Measurements from ENCODE around the gene GRIN2D. TPM values are rescaled to one million over a fixed set of nuclear protein-coding genes. Genes with fewer than 3 reads are reported as not detected.
"Not testable (repeated sequence)": the region's sequence is repeated elsewhere in the genome, so short reads cannot be mapped to it uniquely, and the experiment has no call there.

GRIN2D gene
- total RNA-seq, 1 experiment from 2014 or later, result not detected

DNA sequence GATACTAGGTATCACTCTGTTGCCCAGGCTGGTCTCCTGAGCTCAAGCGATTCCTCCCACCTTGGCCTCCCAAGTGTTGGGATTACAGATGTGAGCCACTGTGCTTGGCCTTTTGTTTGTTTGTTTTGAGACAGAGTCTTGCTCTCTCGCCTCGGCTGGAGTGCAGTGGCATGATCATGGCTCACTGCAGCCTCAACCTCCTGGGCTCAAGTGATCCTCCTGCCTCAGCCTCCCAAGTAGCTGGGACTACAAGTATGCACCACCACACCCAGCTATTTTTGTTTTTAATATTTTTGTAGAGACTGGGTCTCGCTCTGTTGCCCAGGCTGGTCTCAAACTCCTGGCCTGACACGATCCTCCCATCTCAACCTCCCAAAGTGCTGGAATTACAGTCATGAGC, 21.7 kb upstream of the GRIN2D start:
- DNase-seq (ENCODE audit: low spot score), result not testable (repeated sequence)

DNA sequence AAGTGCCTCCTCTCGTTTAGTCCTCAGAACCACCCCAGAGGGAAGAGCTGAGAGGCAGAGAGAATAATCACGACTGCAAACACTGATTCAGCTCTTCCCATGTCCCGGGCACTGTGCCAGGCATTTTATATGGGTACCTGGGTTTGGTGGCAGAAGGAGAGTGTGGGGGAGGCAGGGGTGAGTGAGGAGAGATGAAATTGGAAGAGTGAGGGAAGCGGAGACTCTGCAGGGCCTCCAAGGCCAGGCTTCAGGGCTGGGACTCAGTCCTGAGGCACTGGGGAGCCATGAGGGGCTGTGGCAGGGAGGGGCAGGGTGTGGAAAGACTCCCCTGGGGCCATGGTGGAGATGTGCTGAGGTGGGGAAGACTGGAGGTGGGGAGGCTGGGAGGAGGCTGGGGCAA, 20.6 kb upstream of the GRIN2D start:
- DNase-seq (ENCODE audit: low spot score), result peak; percentile 60

DNA sequence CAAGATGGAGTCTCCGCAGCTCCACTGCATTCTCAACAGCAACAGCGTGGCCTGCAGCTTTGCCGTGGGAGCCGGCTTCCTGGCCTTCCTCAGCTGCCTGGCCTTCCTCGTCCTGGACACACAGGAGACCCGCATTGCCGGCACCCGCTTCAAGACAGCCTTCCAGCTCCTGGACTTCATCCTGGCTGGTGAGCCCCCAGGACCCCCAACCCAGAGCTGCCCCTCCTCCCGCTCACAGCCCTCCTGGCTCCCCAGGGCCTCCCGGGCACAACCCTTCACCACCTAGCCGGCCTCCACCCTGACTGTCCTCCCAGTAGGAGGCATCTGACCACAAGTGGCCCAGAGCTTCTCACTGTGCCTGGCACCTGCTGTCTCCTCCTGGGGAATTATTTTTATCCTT, 19.9 kb upstream of the GRIN2D start:
- DNase-seq (ENCODE audit: low spot score), result no peak

DNA sequence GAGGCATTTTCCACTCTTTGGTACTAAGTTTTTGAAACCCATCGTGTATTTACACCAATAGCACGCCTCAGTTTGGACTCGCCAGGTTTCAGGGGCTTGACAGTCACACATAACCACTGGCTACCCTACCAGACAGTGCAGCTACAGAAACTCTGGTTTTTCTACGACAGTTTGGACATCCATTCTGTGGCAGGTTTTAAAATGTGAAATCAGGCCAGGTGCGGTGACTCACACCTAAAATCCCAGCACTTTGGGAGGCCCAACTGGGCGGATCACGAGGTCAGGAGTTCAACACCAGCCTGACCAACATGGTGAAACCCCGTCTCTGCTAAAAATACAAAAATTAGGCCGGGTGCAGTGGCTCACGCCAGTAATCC, 15.3 kb upstream of the GRIN2D start:
- no peak for DNase-seq (ENCODE audit: low spot score)

DNA sequence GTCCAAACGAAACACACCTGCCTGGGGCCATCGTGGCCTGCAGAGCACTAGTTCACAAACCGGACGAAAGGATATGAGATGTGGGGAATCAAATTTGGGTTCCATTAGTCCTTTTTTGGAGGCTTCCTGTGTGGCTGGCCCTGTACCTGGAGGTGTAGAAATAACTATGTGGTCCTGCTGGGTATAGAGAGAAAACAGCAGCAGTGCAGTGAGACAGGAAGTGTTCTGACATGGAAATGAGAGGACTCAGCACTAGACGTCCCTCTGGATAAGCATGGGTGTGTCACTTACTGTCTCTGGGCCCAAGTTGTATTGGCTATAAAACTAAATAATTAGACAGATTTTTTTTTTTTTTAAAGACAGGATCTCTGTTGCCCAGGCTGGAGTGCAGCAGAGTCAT, 14.4 kb upstream of the GRIN2D start:
- no peak for DNase-seq (ENCODE audit: low spot score)

DNA sequence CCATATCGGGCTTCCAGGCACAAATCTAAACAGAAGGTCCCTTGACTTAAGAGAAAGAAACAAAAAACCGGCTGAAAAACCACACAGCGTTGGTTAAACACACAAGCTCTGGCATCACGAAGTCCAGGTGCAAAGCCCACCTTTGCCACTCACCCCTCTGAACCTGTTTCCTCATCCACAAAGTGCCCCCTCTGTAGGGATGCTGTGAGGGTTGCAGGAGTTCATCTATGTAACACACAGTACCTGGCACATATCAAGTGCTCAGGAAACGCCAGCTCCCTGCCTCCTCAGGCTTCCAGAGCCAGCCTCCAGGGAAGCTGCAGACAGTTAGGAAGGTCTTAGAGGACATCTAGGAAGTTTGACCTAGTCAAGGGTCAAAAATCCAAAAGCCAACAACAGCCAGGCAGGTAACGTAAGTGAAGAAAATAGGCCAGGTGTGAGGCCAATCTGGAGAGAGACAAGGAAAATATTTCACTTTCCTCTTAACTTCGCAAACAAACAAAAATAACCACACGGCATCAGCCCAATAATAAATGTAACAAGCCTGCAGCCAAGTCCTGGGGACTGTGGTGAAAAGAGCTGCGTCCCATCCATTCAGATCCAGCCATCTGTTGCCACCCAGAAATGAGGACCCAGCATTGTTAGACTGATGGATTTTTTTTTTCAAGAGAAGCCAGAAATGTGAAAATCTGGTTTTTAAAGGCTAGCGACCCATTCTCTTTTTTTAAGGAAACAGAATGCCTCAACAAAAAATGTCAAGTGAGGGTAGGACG, 12.1 kb upstream of the GRIN2D start:
- DNase-seq (ENCODE audit: low spot score), result no peak

DNA sequence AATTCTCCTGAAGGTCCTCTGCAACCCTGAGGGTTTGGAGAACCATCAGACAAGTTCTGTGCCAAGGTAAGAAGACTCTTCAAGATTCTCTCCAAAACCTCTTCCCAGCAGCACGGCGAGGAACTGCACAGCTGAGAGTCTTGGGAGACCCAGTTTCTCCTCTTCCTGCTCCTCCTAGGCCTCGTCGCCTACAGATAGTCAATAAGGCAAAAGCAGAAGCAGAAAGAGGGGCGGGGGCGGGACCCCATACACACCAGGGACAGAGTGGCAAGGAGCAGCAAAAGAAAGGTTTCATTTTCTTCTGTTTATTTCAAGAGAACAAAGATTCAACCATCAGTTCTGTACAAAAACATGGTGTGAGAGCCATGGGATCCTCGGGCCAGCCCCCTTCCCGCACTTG, 11.2 kb upstream of the GRIN2D start:
- DNase-seq (ENCODE audit: low spot score), result no peak

DNA sequence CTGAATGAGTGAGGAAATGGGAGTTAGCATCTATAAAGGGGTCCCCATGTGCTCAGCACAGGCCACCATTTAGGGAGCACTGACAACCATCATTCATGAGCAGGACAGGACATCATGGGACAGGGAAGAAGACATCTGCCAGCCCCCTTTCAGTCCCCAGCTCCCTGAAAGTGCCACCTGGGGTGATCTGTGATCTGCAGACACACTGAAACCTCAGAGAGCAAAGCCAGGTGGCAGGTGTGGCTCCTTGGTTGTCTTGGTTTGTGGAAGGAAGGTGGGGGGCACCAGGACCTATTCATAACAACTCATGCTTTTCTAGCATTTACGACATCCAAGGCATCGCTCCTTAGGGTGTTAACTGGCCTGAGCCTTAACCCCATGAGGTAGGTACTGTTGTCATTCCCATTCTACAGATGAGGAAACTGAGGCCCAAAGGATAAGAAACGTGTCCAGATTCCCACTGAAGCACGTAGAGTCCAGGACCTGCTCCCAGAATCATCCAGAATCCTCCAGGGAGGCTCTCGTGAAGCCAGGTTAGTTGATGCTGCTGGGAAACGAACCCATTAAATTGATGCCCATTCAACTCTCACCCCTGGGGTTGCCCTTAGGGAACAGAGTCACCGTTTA, 7.9 kb upstream of the GRIN2D start:
- no peak for DNase-seq (ENCODE audit: low spot score)

DNA sequence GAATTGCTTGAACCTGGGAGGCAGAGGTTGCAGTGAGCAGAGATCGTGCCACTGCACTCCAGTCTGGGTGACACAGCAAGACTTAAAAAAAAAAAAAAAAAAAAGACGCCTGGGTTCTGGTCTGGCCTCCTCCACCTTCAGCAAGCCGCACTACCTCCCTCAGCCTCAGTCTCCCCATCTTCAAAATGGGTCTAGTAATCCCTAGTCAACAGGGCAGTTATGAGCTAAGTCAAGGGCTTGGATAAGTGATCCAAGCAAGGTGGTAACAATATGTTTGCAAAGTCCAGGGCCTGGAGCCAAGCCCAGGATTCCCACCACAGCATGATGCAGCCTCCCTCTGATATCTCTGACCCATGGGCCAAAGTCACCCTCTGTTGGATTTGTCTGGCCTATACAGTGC, 6.5 kb upstream of the GRIN2D start:
- DNase-seq (ENCODE audit: low spot score), result no peak

DNA sequence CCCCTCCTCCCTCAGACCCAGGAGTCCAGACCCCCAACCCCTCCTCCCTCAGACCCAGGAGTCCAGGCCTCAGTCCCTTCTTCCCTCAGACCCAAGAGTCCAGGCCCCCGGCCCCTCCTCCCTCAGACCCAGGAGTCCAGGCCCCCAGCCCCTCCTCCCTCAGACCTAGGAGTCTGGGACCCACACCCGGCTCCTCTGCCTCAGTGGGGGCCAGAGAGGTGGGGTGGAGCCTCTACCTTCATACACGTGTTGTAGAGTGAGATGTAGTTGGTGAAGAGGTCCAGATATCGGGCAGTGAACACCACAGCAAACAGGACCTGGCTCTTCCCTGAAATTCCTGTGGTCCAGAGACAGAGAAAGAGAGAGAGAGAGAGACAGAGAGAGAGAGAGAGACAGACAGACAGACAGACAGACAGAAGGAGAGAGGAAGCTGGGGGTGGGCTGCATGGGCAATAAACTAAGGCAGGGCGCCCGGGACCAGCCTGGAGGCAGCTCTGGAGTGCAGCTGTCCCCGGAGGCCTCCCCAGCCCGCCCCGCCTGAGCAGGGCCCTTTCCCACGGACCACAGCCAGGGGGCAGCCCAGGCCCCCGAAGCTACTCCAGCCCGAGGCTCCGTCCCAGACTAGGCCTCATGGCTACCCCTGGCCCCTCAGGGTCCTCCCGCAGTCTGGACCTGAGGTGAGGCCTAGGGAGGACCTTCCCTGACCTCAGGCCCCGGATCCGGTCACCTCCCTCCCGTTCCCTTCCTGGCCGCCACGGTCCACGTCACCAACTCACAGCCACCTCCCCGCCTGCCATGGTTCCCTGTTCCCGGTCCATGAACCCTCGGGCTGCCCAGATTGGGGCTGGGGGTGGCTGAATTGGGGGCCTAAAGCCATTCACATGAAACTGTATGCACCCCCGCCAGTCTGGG, 3.0 kb upstream of the GRIN2D start:
- DNase-seq (ENCODE audit: low spot score), result no peak

DNA sequence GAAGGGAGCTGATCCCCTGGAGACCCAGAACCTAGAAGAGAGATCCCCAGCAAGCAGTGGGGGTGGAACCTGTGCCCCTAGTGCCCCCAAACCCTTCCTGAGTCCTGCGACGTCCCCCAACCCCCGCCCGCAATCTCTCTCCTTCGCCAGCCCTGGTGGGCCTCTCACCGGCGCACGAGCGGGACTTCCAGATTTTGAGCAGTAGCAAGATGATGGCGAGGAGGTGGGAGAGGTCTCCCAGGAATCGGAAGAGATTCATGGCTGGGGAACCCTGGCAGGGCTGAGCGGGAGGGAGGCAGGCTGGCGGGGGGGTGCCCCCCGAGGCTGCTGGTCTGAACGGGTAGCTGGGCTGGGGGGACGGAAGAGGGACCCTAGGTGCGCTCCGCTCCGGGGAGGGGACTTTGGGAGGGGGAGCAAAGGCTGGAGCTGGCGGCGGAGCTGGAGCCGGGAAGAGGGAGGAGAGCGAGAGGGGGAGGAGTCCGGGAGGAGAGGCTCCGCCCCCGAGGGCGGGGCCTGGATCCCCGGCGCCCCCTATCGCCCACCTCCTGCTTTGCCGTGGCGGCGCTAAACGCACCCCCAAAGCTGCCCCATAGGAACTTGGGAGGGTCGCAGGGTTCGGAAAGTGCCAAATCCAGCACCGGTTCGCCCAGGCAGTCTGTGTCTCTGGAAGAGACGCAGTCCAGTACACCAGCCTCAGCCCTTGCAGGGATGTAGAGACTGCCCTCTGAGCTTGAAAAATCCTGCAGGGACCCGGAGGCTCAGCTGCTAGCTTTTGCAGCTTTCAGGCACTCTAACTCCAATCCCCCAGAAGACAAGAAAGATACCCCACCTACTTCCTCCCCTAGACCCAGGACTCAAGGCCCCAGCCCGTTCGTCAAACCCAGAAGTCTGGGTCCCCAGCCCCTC, 2.1 kb upstream of the GRIN2D start, which contains the start of gene KDELR1:
KDELR1 (minus strand) TSS at position 452 of the 906 bp plus-strand sequence; CDS start at position 259, 193 bp downstream.
- DNase-seq (ENCODE audit: low spot score), result peak; percentile 53

DNA sequence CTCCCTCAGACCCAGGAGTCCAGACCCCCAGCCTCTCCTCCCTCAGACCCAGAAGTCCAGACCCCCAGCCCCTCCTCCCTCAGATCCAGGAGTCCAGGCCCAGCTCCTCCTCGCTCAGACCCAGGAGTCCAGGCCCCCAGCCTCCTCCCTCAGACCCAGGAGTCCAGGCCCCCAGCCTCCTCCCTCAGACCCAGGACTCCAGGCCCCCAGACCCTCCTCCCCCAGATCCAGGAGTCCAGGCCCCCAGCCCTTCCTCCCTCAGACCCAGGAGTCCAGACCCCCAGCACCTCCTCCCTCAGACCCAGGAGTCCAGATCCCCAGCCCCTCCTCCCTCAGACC, 1.5 kb upstream of the GRIN2D start:
- not testable (repeated sequence) for DNase-seq (ENCODE audit: low spot score)

DNA sequence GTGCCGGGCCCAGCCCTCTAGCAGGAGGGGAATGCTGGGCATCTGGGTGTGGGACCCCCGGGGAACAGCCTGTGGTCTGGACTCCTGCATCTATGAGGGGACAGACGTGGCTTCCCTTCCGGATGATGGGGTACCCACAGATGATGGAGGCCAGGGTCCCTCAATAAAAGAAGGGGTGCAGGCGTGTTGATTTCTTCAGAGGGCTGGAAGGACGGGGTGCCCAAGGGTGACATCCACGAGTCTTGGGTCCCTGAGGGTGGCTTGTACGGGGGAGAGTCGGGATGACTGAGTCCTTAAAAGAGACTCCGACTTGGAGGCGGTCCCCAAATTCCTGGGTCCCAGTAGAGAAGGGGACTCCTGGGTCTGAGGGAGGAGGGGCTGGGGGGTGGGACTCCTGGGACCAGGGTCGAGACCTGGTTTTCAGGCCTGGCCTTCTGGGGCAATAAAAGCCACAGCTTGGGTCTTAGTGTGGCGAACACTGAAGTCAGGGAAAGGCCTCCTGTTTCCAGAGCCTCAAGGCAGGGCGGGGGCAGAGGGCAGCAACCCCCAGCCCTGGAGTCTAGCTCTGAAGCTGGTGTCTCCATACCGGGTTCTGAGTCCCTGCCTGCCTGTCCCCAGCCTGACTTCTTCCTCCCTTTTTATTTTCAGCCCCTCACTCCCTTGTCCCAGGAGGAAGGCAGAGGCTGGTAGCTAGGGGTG, 459 bp upstream of the GRIN2D start:
- DNase-seq (ENCODE audit: low spot score), result no peak

DNA sequence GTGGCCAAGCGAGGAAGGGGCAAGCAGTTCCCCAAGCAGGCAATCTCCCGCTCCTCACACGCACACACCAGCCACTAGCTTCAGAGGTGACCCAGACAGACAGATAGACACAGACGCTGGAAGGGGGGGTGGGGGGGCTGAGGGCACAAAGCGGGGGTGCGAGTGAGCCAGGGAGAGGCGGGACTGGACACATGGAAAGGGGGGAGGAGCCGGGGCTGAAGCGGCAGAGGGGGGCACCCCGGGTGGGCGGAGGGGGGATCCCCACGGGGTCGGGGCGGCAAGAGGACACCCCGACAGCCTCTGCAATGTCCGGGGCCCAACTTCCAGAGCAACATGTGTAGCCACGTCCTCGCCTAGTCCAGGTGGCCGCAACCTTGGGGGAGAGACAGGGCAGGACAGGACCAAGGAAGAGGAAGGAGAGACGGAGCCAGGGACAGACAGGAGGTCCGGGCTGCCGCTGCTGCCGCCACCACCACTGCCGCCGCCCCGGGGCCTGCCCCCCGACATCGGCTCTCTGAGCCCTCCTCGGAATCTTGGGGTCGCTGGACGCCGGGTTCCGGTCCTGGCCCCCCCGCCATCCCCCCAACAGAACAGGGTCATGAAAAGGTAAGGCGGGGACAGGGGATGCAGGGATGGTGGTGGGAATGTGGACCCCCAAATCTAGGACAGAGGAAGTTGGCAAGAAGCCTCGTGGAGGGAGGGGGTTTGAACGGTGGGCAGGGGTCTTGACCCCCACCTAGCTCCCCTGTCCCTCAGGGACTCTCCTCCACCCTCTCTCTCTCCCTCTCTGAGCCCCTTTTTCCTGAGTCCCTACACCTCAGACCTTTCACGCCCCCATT, 1.1 kb downstream of the GRIN2D start:
- DNase-seq (ENCODE audit: low spot score), result no peak

DNA sequence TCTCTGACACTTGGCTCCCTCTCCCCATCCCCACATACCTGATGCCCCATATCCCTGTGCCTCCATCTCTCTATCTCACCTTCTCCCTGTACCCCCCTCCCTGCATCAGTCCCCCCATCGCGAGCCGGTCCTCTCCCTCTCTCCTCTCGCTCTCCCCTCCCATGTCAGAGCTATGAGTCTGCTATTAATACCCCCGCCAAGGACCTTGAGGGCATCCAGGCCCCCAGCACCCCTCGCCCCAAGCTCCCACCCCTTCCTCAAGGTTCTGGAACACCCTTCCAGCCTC, 1.6 kb downstream of the GRIN2D start:
- DNase-seq (ENCODE audit: low spot score), result no peak

DNA sequence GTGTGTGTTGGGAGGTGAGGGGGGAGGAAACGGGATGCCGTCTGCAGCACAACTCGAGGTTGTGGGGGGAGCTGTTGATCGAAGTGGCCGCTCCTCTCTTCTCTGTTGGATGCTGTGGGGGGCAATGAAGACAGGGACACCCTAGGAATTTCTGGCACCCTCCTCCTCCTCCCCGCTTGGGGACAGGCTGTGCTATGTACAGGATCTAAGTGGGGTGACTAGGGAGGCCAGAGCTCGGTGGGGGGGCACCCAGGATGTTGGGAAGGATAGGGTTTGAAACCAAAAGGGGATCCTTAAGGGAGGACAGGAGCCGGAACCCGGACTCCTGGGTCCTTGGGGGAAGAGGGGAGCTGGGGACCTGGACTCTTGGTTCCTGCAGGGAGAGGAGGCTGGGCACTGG, 2.0 kb downstream of the GRIN2D start:
- DNase-seq (ENCODE audit: low spot score), result no peak

DNA sequence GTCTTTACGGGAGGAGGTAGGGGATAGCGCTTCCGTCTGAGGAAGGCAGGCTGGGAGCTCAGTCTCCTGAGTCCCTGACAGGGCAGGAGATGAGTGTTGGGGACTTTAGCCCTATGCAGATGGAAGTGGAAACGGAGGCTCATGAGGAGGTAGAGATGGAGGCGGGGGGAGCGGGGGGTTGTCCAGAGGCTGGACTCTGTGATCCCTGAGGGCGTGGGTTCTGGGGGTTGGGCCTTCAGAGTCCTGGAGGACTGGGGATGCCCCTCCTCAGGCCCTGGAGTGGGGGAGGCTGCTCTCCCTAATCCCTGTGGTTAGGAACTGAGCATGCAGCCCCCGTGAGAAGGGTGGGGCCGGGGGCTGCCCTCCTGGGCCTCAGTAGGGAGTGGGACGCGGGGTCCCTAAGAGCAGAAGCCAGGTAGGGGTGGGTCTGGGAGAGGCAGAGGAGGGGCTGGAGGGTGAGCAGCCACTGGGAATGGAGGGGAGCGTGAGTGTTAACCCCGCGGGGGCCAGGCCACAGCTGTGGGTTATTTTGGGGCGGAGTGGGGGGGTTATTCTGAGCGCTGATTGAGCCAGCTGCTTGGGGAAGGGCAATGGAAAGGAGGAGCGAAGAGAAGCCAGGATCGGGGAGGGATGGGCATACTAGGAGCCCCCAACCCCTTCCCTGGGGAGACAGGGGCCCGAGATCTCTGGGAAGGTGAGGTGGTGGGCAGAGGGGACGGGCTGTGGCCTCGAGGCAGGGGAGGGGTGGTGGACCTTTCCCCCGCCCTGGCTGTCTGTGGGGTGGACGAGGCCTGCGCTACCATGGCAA, 2.8 kb downstream of the GRIN2D start:
- no peak for DNase-seq (ENCODE audit: low spot score)

DNA sequence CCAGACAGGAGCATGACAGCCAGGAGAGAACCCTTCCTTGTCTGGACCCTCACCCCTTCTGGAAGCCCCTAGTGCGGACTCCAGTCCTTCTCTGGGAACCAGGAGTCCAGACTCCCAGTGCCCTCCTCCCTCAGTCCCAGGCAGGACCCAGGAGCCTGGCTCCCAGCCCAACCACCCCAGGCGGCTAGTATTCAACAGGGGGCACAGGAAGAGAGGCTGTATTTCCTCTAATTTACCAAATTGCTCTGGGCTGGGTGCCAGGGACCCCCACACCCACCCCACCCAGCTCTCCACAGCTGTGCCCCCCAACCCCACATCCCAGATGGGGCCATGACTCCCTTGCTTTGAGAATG, 3.3 kb downstream of the GRIN2D start:
- DNase-seq (ENCODE audit: low spot score), result no peak

Data from H4 (cell line).